Spleen (tissue), 11 donors: ENCODE measurements around the gene GNG11. TPM values are rescaled to one million over a fixed set of nuclear protein-coding genes. Genes with fewer than 3 reads are reported as not detected.

Experiments
- DNase-seq: peaks from one replicate; pipeline ENCODE4 v3.0.0-alpha.2; 2020
- H3K27ac ChIP-seq, 8 donors: fragments of 200-600 bp; sonication (generic) in 7 of 8; 1 replicate in 4 of 8; 2 replicates in 4 of 8; pipeline versions ENCODE4 v1.5.0 to v1.8.0; 2016 to 2021; ENCODE audit warnings: inconsistent platforms in 4 of 8, mild to moderate bottlenecking in 4 of 8, moderate library complexity in 1 of 8
- H3K27me3 ChIP-seq, 7 donors: fragments of 200-600 bp; sonication (generic) in 6 of 7; replicated peaks in 1 of 7; 1 replicate in 4 of 7; 2 replicates in 3 of 7; pipeline versions ENCODE4 v1.5.0 to v1.8.0; 2016 to 2021; ENCODE audit warnings: inconsistent platforms in 3 of 7, mild to moderate bottlenecking in 1 of 7
- H3K36me3 ChIP-seq, 6 donors: fragments of 200-600 bp; sonication (generic) in 5 of 6; 1 replicate in 4 of 6; 2 replicates in 2 of 6; pipeline versions ENCODE4 v1.5.0 to v1.8.0; 2016 to 2021; ENCODE audit warnings: inconsistent platforms in 2 of 6
- H3K4me1 ChIP-seq, 6 donors: fragments of 200-600 bp; sonication (generic) in 5 of 6; 1 replicate in 3 of 6; 2 replicates in 3 of 6; pipeline versions ENCODE4 v1.5.0 to v1.8.0; 2016 to 2021; ENCODE audit warnings: inconsistent platforms in 3 of 6
- H3K4me3 ChIP-seq, 8 donors: fragments of 200-600 bp; sonication (generic) in 7 of 8; 1 replicate in 4 of 8; 2 replicates in 4 of 8; pipeline versions ENCODE4 v1.5.0 to v1.8.0; 2016 to 2021; ENCODE audit warnings: inconsistent platforms in 4 of 8, mild to moderate bottlenecking in 4 of 8, moderate library complexity in 2 of 8
- H3K9me3 ChIP-seq, 8 donors: fragments of 200-600 bp; sonication (generic) in 7 of 8; 1 replicate in 4 of 8; 2 replicates in 4 of 8; pipeline versions ENCODE4 v1.5.0 to v1.8.0; 2016 to 2021; ENCODE audit warnings: inconsistent platforms in 4 of 8
- CTCF ChIP-seq, 11 experiments: fragments of 200-600 bp in 7 of 11; fragments of 450-650 bp in 4 of 11; sonication (generic) in 4 of 11; IDR thresholded peaks in 8 of 11; conservative IDR thresholded peaks in 3 of 11; 1 replicate in 7 of 11; 2 replicates in 4 of 11; pipeline versions ENCODE4 v1.4.0 to v1.8.0; 2016 to 2021; ENCODE audit warnings: antibody characterized with exemption in 11 of 11, inconsistent platforms in 4 of 11, mild to moderate bottlenecking in 1 of 11
- POLR2A ChIP-seq, 3 donors: fragments of 450-650 bp; IDR thresholded peaks; one replicate each; pipeline ENCODE4 v1.5.1; 2017; ENCODE audit warnings: antibody characterized with exemption in 3 of 3, mild to moderate bottlenecking in 1 of 3
- POLR2AphosphoS5 ChIP-seq, 3 donors: sonication (generic); formaldehyde crosslinking; IDR thresholded peaks; one replicate each; pipeline ENCODE4 v1.5.1; 2017; ENCODE audit warnings: antibody characterized with exemption in 3 of 3
- WGBS, 5 donors: extraction: QIAGEN DNeasy Blood & Tissue Kit in 3 of 5; methylation state at CpG; one replicate each; pipeline versions ENCODE4 v1.1.5 to v1.1.7; 2013 to 2018; 5-methylcytosine and 5-hydroxymethylcytosine counted together
- intact Hi-C: fragments of 100-400 bp; cut with DNase I; formaldehyde crosslinking; loops from one replicate; pipeline ENCODE4 v1.15.0; 2023; ENCODE audit warnings: low total_unique reads
- polyA plus RNA-seq, 3 donors: library from polyadenylated mRNA; stranded (reverse); fragments of 200-250 nt; gene quantifications; one replicate each; pipeline ENCODE4 v1.2.1, GENCODE V29; 2013
- total RNA-seq, 7 donors: library from RNA; depleted of rRNA in 3 of 7; stranded (reverse); fragments of >200 nt in 3 of 7; fragmentation: NEBNext Ultra II Directional in 4 of 7; extraction: Animal tissue kit (Norgen Biotek cat#: 25700) in 4 of 7; gene quantifications; one replicate each; pipeline versions ENCODE4 v1.1.0 to v1.2.1, GENCODE V29; 2016 to 2021
- donor health status: healthy with polysubstance abuse.
- donor health status: DM: no; HTN: no; CAD: no; lungs with moderate emphysema.
- donor health status: DM: no; HTN: no; CAD: no.
- donor health status: Bipolar disorder and iron deficiency.
- donor health status: healthy.
- donor health status: DM: no; HTN: no; CAD: no.
- donor health status: DM: yes; HTN: yes; CAD: no.

Gene GNG11
- total and polyA plus RNA-seq, 10 donors: 15.5 to 97.3 (median 37.0) TPM

- H3K9me3 ChIP-seq: no peaks in the 10 kb centered on the region
- DNase-seq: no peak
- H3K27ac ChIP-seq: no peak overlapping the region
- no peak for TF ChIP-seq POLR2A (IDR thresholded peaks at IDR 0.05)
- TF ChIP-seq POLR2AphosphoS5 (IDR thresholded peaks at IDR 0.05): no peak
- no peak for TF ChIP-seq CTCF (IDR thresholded peaks at IDR 0.05 in 8 of 11, conservative IDR thresholded peaks at IDR 0.05 in 3 of 11)
- H3K4me3 ChIP-seq: no peak overlapping the region
- WGBS, 5 donors: 53 to 77% (median 68%) methylated on average over 1 of the region's 1 CpG
- H3K27me3 ChIP-seq: no peaks in the 10 kb centered on the region
- peaks cover 0 to 8% (median 0%) of the 10 kb centered on the region in 6 donors for H3K4me1 ChIP-seq
- intact Hi-C loops: no loop called here
- no peaks in the 10 kb centered on the region for H3K36me3 ChIP-seq
Observed at GRCh38 chr7:93948106-93948505, 26.6 kb downstream of the GNG11 start.

DNA sequence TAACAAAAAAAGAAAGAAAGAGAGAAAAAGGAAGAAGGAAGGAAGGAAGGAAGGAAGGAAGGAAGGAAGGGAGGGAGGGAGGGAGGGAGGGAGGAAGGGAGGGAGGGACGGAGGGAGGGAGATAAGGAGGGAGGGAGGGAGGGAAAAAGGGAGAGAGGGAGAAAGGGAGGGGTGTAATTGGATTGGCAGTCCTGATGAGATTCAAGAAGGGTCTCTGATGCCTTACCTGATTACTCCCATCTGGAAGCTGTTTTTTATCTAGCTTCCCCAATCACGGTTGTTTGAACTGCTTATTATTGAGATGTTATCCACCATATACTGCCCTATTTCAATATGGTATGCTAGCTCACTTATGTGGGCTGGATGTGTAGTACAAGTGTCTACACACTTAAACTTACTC, 27.3 kb downstream of the GNG11 start:
- WGBS, 5 donors: 57 to 68% (median 65%) methylated on average over 2 of the region's 2 CpGs
- Histone ChIP-seq H3K27ac (no peak overlapping the region), H3K36me3 (no peaks in the 10 kb centered on the region), H3K27me3 (no peaks in the 10 kb centered on the region), H3K4me3 (no peak overlapping the region), H3K9me3 (no peaks in the 10 kb centered on the region), H3K4me1 (peaks cover 0 to 8% (median 0%) of the 10 kb centered on the region in 6 donors)
- intact Hi-C loops: no loop called here
- no peak for DNase-seq
- no peak for TF ChIP-seq POLR2A (IDR thresholded peaks at IDR 0.05)
- no peak for TF ChIP-seq CTCF (IDR thresholded peaks at IDR 0.05 in 8 of 11, conservative IDR thresholded peaks at IDR 0.05 in 3 of 11)
- TF ChIP-seq POLR2AphosphoS5 (IDR thresholded peaks at IDR 0.05): no peak

- peaks cover 0 to 8% (median 0%) of the 10 kb centered on the region in 6 donors for H3K4me1 ChIP-seq
- no peaks in the 10 kb centered on the region for H3K36me3 ChIP-seq
- 78 to 97% (median 82%) methylated on average over 1 of the region's 1 CpG for whole genome bisulfite sequencing, 5 donors
- H3K27ac ChIP-seq: no peak overlapping the region
- no peaks in the 10 kb centered on the region for H3K9me3 ChIP-seq
- no peak for TF ChIP-seq POLR2A (IDR thresholded peaks at IDR 0.05)
- H3K4me3 ChIP-seq: no peak overlapping the region
- no peaks in the 10 kb centered on the region for H3K27me3 ChIP-seq
- intact Hi-C loops: no loop called here
- no peak for DNase-seq
Observed at GRCh38 chr7:93949423-93949822, 27.9 kb downstream of the GNG11 start.

GRCh38 chr7:93955304-93955703, 33.8 kb downstream of the GNG11 start:
- intact Hi-C loops: no loop called here
- 70 to 95% (median 82%) methylated on average over 2 of the region's 2 CpGs for WGBS, 5 donors
- Histone ChIP-seq H3K4me1 (no peaks in the 10 kb centered on the region), H3K27me3 (no peaks in the 10 kb centered on the region), H3K27ac (no peak overlapping the region), H3K4me3 (no peak overlapping the region), H3K9me3 (no peaks in the 10 kb centered on the region), H3K36me3 (no peaks in the 10 kb centered on the region)
- no peak for DNase-seq
- TF ChIP-seq POLR2A (IDR thresholded peaks at IDR 0.05) (no peak), CTCF (IDR thresholded peaks at IDR 0.05 in 8 of 11, conservative IDR thresholded peaks at IDR 0.05 in 3 of 11) (no peak), POLR2AphosphoS5 (IDR thresholded peaks at IDR 0.05) (no peak)

DNA sequence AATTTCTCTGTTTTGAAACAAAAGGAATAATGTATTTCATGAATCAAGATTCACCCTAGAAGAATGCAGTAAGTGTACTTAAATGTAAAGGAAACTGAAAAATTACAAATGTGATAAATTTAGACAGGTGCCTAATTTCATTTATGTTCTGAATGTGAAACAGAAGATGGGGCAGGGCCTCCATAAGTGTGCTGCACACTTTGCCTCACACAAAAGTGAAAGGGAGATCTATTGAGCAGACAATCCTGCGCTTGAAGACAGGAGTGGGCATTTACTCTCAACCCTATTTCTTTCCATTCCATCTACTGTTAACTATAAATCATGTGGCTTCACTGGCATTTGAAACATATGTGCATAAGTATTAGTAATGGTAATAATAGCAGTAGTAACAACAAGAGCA, 36.2 kb downstream of the GNG11 start:
- H3K9me3 ChIP-seq: no peaks in the 10 kb centered on the region
- intact Hi-C loops: no loop called here
- H3K36me3 ChIP-seq: no peaks in the 10 kb centered on the region
- DNase-seq: no peak
- no peak overlapping the region for H3K4me3 ChIP-seq
- H3K4me1 ChIP-seq: no peaks in the 10 kb centered on the region
- WGBS, 5 donors: 89 to 98% (median 95%) methylated on average over 1 of the region's 1 CpG
- no peaks in the 10 kb centered on the region for H3K27me3 ChIP-seq
- no peak overlapping the region for H3K27ac ChIP-seq
- no peak for TF ChIP-seq POLR2AphosphoS5 (IDR thresholded peaks at IDR 0.05)
- no peak for TF ChIP-seq POLR2A (IDR thresholded peaks at IDR 0.05)
- no peak for TF ChIP-seq CTCF (IDR thresholded peaks at IDR 0.05 in 8 of 11, conservative IDR thresholded peaks at IDR 0.05 in 3 of 11)
